Measurements from ENCODE around the gene NOL6. TPM values are rescaled to one million over a fixed set of nuclear protein-coding genes. Genes with fewer than 3 reads are reported as not detected.

NOL6 gene
- total RNA-seq, 4 donors from 2014 or later = 18.1 to 36.3 (median 29.1) TPM

- Histone ChIP-seq H3K4me3 (no peak overlapping the region), H3K9me3 (no peaks in the 10 kb centered on the region), H3K27ac (no peak overlapping the region), H3K4me1 (peaks cover 5 to 6% of the 10 kb centered on the region in 2 donors), H3K27me3 (no peaks in the 10 kb centered on the region), H3K36me3 (no peaks in the 10 kb centered on the region)
- intact Hi-C loops (cut with DNase I; ENCODE audit: low total_unique reads) = loop anchor here (10.0 kb wide), 1 partner anchor 59 kb away; no protein-coding TSS in a partner anchor
- TF ChIP-seq POLR2A (IDR thresholded peaks at IDR 0.05) = no peak
- no peak for TF ChIP-seq CTCF (IDR thresholded peaks at IDR 0.05 in 4 of 5, conservative IDR thresholded peaks at IDR 0.05 in 1 of 5)
- no peak for ATAC-seq
- in situ Hi-C loops (cut with MboI; ENCODE audit: low sequenced_read_pairs in 4 of 4) = no loop called here
- no peak for DNase-seq
Measured at GRCh38 chr9:33445389-33446239, 28.1 kb downstream of the NOL6 start.

GRCh38 chr9:33443464-33444154 lies 30.1 kb downstream of the NOL6 start:
- DNase-seq (no peak), ATAC-seq (no peak)
- Histone ChIP-seq H3K36me3 (no peaks in the 10 kb centered on the region), H3K27ac (no peak overlapping the region), H3K4me3 (no peak overlapping the region), H3K4me1 (peaks cover 5 to 6% of the 10 kb centered on the region in 2 donors), H3K9me3 (no peaks in the 10 kb centered on the region), H3K27me3 (no peaks in the 10 kb centered on the region)
- in situ Hi-C loops (cut with MboI; ENCODE audit: low sequenced_read_pairs in 4 of 4) = no loop called here
- intact Hi-C loops (cut with DNase I; ENCODE audit: low total_unique reads) = loop anchor here (10.0 kb wide), 1 partner anchor 61 kb away; no protein-coding TSS in a partner anchor
- TF ChIP-seq CTCF (IDR thresholded peaks at IDR 0.05 in 4 of 5, conservative IDR thresholded peaks at IDR 0.05 in 1 of 5) = no peak
- no peak for TF ChIP-seq POLR2A (IDR thresholded peaks at IDR 0.05)

- DNase-seq = no peak
- in situ Hi-C loops (cut with MboI; ENCODE audit: low sequenced_read_pairs in 4 of 4) = no loop called here
- no peak for TF ChIP-seq CTCF (IDR thresholded peaks at IDR 0.05 in 4 of 5, conservative IDR thresholded peaks at IDR 0.05 in 1 of 5)
- TF ChIP-seq POLR2A (IDR thresholded peaks at IDR 0.05) = no peak
- Histone ChIP-seq H3K4me1 (peaks cover 5 to 6% of the 10 kb centered on the region in 2 donors), H3K36me3 (no peaks in the 10 kb centered on the region), H3K9me3 (no peaks in the 10 kb centered on the region), H3K4me3 (no peak overlapping the region), H3K27ac (no peak overlapping the region), H3K27me3 (no peaks in the 10 kb centered on the region)
- intact Hi-C loops (cut with DNase I; ENCODE audit: low total_unique reads) = loop anchor here (10.0 kb wide), 1 partner anchor 62 kb away; no protein-coding TSS in a partner anchor
- no peak for ATAC-seq
Measured at GRCh38 chr9:33443047-33443446, 30.7 kb downstream of the NOL6 start.

- Histone ChIP-seq H3K36me3 (no peaks in the 10 kb centered on the region), H3K9me3 (no peaks in the 10 kb centered on the region), H3K27me3 (no peaks in the 10 kb centered on the region), H3K4me1 (peaks cover 4 to 5% of the 10 kb centered on the region in 2 donors), H3K27ac (no peak overlapping the region), H3K4me3 (no peak overlapping the region)
- DNase-seq (no peak), ATAC-seq (no peak)
- intact Hi-C loops (cut with DNase I; ENCODE audit: low total_unique reads) (loop anchor here (10.0 kb wide), 1 partner anchor 63 kb away; no protein-coding TSS in a partner anchor), in situ Hi-C loops (cut with MboI; ENCODE audit: low sequenced_read_pairs in 4 of 4) (no loop called here)
- TF ChIP-seq POLR2A (IDR thresholded peaks at IDR 0.05) = no peak
- no peak for TF ChIP-seq CTCF (IDR thresholded peaks at IDR 0.05 in 4 of 5, conservative IDR thresholded peaks at IDR 0.05 in 1 of 5)
Measured at GRCh38 chr9:33442125-33442524, 31.6 kb downstream of the NOL6 start.
